ENCODE results near the gene FOXP1.

GRCh38 chr3:70999730-71000129 is 583.8 kb downstream of the FOXP1 start:
- TF ChIP-seq, protein P1, sequence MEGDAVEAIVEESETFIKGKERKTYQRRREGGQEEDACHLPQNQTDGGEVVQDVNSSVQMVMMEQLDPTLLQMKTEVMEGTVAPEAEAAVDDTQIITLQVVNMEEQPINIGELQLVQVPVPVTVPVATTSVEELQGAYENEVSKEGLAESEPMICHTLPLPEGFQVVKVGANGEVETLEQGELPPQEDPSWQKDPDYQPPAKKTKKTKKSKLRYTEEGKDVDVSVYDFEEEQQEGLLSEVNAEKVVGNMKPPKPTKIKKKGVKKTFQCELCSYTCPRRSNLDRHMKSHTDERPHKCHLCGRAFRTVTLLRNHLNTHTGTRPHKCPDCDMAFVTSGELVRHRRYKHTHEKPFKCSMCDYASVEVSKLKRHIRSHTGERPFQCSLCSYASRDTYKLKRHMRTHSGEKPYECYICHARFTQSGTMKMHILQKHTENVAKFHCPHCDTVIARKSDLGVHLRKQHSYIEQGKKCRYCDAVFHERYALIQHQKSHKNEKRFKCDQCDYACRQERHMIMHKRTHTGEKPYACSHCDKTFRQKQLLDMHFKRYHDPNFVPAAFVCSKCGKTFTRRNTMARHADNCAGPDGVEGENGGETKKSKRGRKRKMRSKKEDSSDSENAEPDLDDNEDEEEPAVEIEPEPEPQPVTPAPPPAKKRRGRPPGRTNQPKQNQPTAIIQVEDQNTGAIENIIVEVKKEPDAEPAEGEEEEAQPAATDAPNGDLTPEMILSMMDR (IDR thresholded peaks at IDR 0.05; ENCODE audit: insufficient read depth, low read depth, low read length): no peak
- TF ChIP-seq EZH2 (IDR thresholded peaks at IDR 0.05; ENCODE audit: insufficient read depth, low read length): no peak

Measured in astrocyte (in vitro differentiated cells and primary cell).